Kidney (tissue), 14 donors: ENCODE data around the gene ETV6. TPM values are rescaled to one million over a fixed set of nuclear protein-coding genes. Genes with fewer than 3 reads are reported as not detected.

Experiments
- DNase-seq, 5 donors: peaks; one replicate each; pipeline ENCODE4 v3.0.0-alpha.2; 2013 to 2020
- FAIRE-seq: peaks from 2 replicates; lab custom pipeline; 2012; peaks lifted over from hg19 to GRCh38; lab: Jason Lieb, UNC
- H3K27ac ChIP-seq, 2 donors: one replicate each; pipeline ENCODE4 v1.7.0; 2013; ENCODE audit warnings: low read depth in 2 of 2, low read length in 2 of 2, inconsistent platforms in 1 of 2
- H3K27me3 ChIP-seq: one replicate; pipeline ENCODE4 v1.7.1; 2013; ENCODE audit warnings: low read length, inconsistent platforms; ENCODE audit not compliant: control insufficient read depth, insufficient read depth
- H3K36me3 ChIP-seq, 3 donors: one replicate each; pipeline versions ENCODE4 v1.7.0 to v1.7.1; 2013; ENCODE audit warnings: low read length in 3 of 3, control low read depth in 1 of 3, inconsistent platforms in 1 of 3; ENCODE audit not compliant: insufficient read depth in 3 of 3, control insufficient read depth in 2 of 3
- H3K4me1 ChIP-seq, 3 donors: one replicate each; pipeline versions ENCODE4 v1.7.0 to v1.7.1; 2013; ENCODE audit warnings: low read length in 3 of 3, inconsistent platforms in 1 of 3, low read depth in 1 of 3; ENCODE audit not compliant: control insufficient read depth in 2 of 3, insufficient read depth in 2 of 3
- H3K4me3 ChIP-seq, 3 donors: one replicate each; pipeline versions ENCODE4 v1.7.0 to v1.8.1; 2013; ENCODE audit warnings: low read length in 3 of 3, control low read depth in 1 of 3, inconsistent platforms in 1 of 3
- H3K9ac ChIP-seq, 3 donors: one replicate each; pipeline versions ENCODE4 v1.7.0 to v1.7.1; 2013; ENCODE audit warnings: low read length in 3 of 3, control low read depth in 1 of 3, inconsistent platforms in 1 of 3
- H3K9me3 ChIP-seq, 3 donors: one replicate each; pipeline versions ENCODE4 v1.7.0 to v1.7.1; 2013; ENCODE audit warnings: low read length in 3 of 3, control low read depth in 1 of 3, inconsistent platforms in 1 of 3; ENCODE audit not compliant: control insufficient read depth in 2 of 3, insufficient read depth in 1 of 3
- CTCF ChIP-seq: IDR thresholded peaks from 3 replicates; pipeline ENCODE4 v1.5.1; 2012; ENCODE audit warnings: mild to moderate bottlenecking, moderate library complexity, borderline replicate concordance; ENCODE audit not compliant: insufficient read depth; ENCODE audit errors: extremely low read depth
- intact Hi-C: fragments of 100-400 bp; cut with DNase I; formaldehyde crosslinking; loops from one replicate; pipeline ENCODE4 v1.11.1; 2022
- polyA plus RNA-seq: library from polyadenylated mRNA; stranded (reverse); fragments of 350-450 nt; fragmentation: Illumina TruSeq; extraction: RNeasy Lipid Tissue Mini Kit (QIAGEN cat#74804); gene quantifications from one replicate; pipeline ENCODE4 v1.2.3, GENCODE V29; 2014; ENCODE audit warnings: low read depth, low replicate concordance; ENCODE audit not compliant: insufficient read depth
- total RNA-seq: library from RNA; stranded (reverse); fragmentation: NEBNext Ultra II Directional; extraction: Animal tissue kit (Norgen Biotek cat#: 25700); gene quantifications from one replicate; pipeline ENCODE4 v1.2.1, GENCODE V29; 2021
- donor health status: control.
- donor health status: control.
- donor health status: control.
- donor health status: control.
- donor health status: control.
- donor health status: DM: yes; HTN: yes; CAD: no.
- donor health status: Normal renal cell carcinoma (clear cell type).

The ETV6 gene
- total and polyA plus RNA-seq, 2 donors from 2014 or later = 5.2 to 59.8 TPM

DNA sequence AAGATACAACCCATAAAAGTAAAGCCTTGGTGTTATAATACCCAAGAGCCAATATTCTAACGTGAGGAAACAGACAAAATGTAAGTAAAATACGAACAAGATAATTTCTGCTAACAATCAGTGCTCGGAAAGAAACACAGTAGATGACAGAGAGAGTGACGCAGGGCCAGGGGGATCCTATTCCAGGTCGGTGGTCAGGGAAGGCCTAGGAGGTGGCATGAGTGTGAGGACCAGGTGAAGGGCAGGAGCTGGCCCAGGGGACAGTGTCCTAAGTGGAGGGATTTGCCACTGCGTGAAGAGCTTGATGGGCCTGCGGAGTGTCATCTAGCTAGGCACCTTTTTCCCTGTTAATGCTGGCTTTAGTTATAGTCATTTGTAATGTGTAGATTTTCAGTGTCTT, 35.3 kb downstream of the ETV6 start:
- intact Hi-C loops = no loop called here

GRCh38 chr12:11685316-11685715, 35.8 kb downstream of the ETV6 start:
- H3K4me1 ChIP-seq = peaks cover 0 to 12% (median 5%) of the 10 kb centered on the region in 3 donors
- H3K4me3 ChIP-seq = no peak overlapping the region
- FAIRE-seq (no peak), DNase-seq (no peak)
- H3K27me3 ChIP-seq = no peaks in the 10 kb centered on the region
- TF ChIP-seq CTCF = no peak
- intact Hi-C loops = no loop called here
- H3K36me3 ChIP-seq = no peaks in the 10 kb centered on the region
- no peak overlapping the region for H3K9ac ChIP-seq
- no peak overlapping the region for H3K27ac ChIP-seq
- no peaks in the 10 kb centered on the region for H3K9me3 ChIP-seq

More for the DNA sequence above, 35.3 kb downstream of the ETV6 start:
- Histone ChIP-seq H3K4me1 (peaks cover 0 to 12% (median 5%) of the 10 kb centered on the region in 3 donors), H3K9me3 (no peaks in the 10 kb centered on the region), H3K27ac (no peak overlapping the region), H3K27me3 (no peaks in the 10 kb centered on the region), H3K4me3 (no peak overlapping the region), H3K9ac (no peak overlapping the region), H3K36me3 (no peaks in the 10 kb centered on the region)
- FAIRE-seq (no peak), DNase-seq (no peak)
- TF ChIP-seq CTCF = no peak

- no peak overlapping the region for H3K9ac ChIP-seq
These were observed 36.2 kb downstream of the ETV6 start for GRCh38 chr12:11685716-11686115.

More at GRCh38 chr12:11685716-11686115, 36.2 kb downstream of the ETV6 start:
- no peak overlapping the region for H3K4me3 ChIP-seq
- no peak for FAIRE-seq
- intact Hi-C loops = no loop called here
- H3K36me3 ChIP-seq = no peaks in the 10 kb centered on the region
- H3K4me1 ChIP-seq = peaks cover 0 to 12% (median 5%) of the 10 kb centered on the region in 3 donors
- DNase-seq = no peak
- no peak overlapping the region for H3K27ac ChIP-seq
- no peaks in the 10 kb centered on the region for H3K9me3 ChIP-seq
- H3K27me3 ChIP-seq = no peaks in the 10 kb centered on the region
- TF ChIP-seq CTCF = no peak
